HTR-8/SVneo (cell line): ENCODE results near the gene CREBZF.
A peak's percentile ranks its signal among the peaks of the same experiment; 100 is the strongest.

ENCODE experiments used
- DNase-seq: peaks from one replicate; pipeline ENCODE4 v3.0.0; 2011; ENCODE audit warnings: low spot score, mixed read lengths; ENCODE audit not compliant: insufficient read length
- FAIRE-seq: peaks from 2 replicates; lab custom pipeline; 2011; peaks lifted over from hg19 to GRCh38; lab: Jason Lieb, UNC

CREBZF gene

GRCh38 chr11:85664615-85665481, at the start of gene CREBZF:
TSS of gene CREBZF (minus strand) at chr11:85665129. CDS start at chr11:85664875, 254 bp downstream.
- peak; percentile 96 for DNase-seq
- peak; percentile 95 for FAIRE-seq

GRCh38 chr11:85712953-85713352, 48.0 kb upstream of the CREBZF start:
- no peak for DNase-seq
- no peak for FAIRE-seq

- DNase-seq (no peak), FAIRE-seq (no peak)
Observed at GRCh38 chr11:85710917-85711316, 46.0 kb upstream of the CREBZF start.

- FAIRE-seq (no peak), DNase-seq (no peak)
Observed at GRCh38 chr11:85709941-85710702, 45.2 kb upstream of the CREBZF start.

- DNase-seq (no peak), FAIRE-seq (no peak)
Observed at GRCh38 chr11:85705800-85706199, 40.9 kb upstream of the CREBZF start.

GRCh38 chr11:85704967-85705366, 40.0 kb upstream of the CREBZF start:
- DNase-seq (no peak), FAIRE-seq (no peak)

- FAIRE-seq, result no peak
Observed at GRCh38 chr11:85699957-85700741, 35.2 kb upstream of the CREBZF start.

GRCh38 chr11:85698195-85698594, 33.3 kb upstream of the CREBZF start:
- FAIRE-seq, result no peak
- no peak for DNase-seq

More at GRCh38 chr11:85699957-85700741, 35.2 kb upstream of the CREBZF start:
- DNase-seq, result no peak

- FAIRE-seq, result no peak
- DNase-seq, result no peak
Observed at GRCh38 chr11:85697747-85698146, 32.8 kb upstream of the CREBZF start.

- no peak for DNase-seq
- FAIRE-seq, result no peak
Observed at GRCh38 chr11:85695546-85695945, 30.6 kb upstream of the CREBZF start.

- DNase-seq (peak; percentile 43), FAIRE-seq (no peak)
Observed at GRCh38 chr11:85694385-85694980, 29.6 kb upstream of the CREBZF start.

GRCh38 chr11:85685820-85686459, 21.0 kb upstream of the CREBZF start, which contains the start of gene CCDC89:
TSS of gene CCDC89 (minus strand) at chr11:85686195. CDS start at chr11:85686130, 65 bp downstream.
- FAIRE-seq (peak; percentile 92), DNase-seq (peak; percentile 85)

GRCh38 chr11:85685125-85685819, 20.3 kb upstream of the CREBZF start:
- FAIRE-seq (no peak), DNase-seq (no peak)

- DNase-seq, result no peak
- FAIRE-seq, result no peak
Observed at GRCh38 chr11:85682330-85683305, 17.7 kb upstream of the CREBZF start.

- DNase-seq (no peak), FAIRE-seq (no peak)
Observed at GRCh38 chr11:85680897-85681296, 16.0 kb upstream of the CREBZF start.

GRCh38 chr11:85679576-85679975, 14.6 kb upstream of the CREBZF start:
- FAIRE-seq, result no peak
- no peak for DNase-seq

GRCh38 chr11:85673393-85673792, 8.5 kb upstream of the CREBZF start:
- FAIRE-seq, result no peak

More at GRCh38 chr11:85673393-85673792, 8.5 kb upstream of the CREBZF start:
- DNase-seq, result no peak
